Nephron progenitor cell (in vitro differentiated cells): ENCODE measurements around the gene KRTAP27-1.

ENCODE experiments used
- DNase-seq: peaks from one replicate; pipeline ENCODE4 v3.0.0; 2021
- H3K27ac Mint-ChIP-seq: 2 replicates; pipeline ENCODE4 v1.8.0; 2021; ENCODE audit warnings: mild to moderate bottlenecking, moderate library complexity, mixed read lengths
- H3K27me3 Mint-ChIP-seq: 2 replicates; pipeline ENCODE4 v1.8.0; 2021; ENCODE audit warnings: mild to moderate bottlenecking, low read depth, mixed read lengths; ENCODE audit not compliant: poor library complexity
- H3K36me3 Mint-ChIP-seq: 2 replicates; pipeline ENCODE4 v1.8.0; 2021; ENCODE audit warnings: low read depth, mixed read lengths
- H3K4me1 Mint-ChIP-seq: 2 replicates; pipeline ENCODE4 v1.8.0; 2021; ENCODE audit warnings: mixed read lengths
- H3K4me3 Mint-ChIP-seq: 2 replicates; pipeline ENCODE4 v1.8.0; 2021; ENCODE audit warnings: mild to moderate bottlenecking, moderate library complexity, mixed read lengths
- H3K9me3 Mint-ChIP-seq: 2 replicates; pipeline ENCODE4 v1.8.0; 2021; ENCODE audit warnings: mild to moderate bottlenecking, moderate library complexity, mixed read lengths
- CTCF ChIP-seq: fragments of 200-600 bp; sonication (generic); IDR thresholded peaks from 2 replicates; pipeline ENCODE4 v1.5.0; 2021; ENCODE audit warnings: antibody characterized with exemption

KRTAP27-1 gene

GRCh38 chr21:30351534-30351933, 14.0 kb upstream of the KRTAP27-1 start:
- Mint-ChIP-seq H3K9me3 (peaks cover 13% of the 10 kb centered on the region), H3K36me3 (no peaks in the 10 kb centered on the region), H3K4me3 (no peak overlapping the region), H3K27ac (no peak overlapping the region), H3K27me3 (peaks cover 5% of the 10 kb centered on the region), H3K4me1 (peaks cover 33% of the 10 kb centered on the region)
- no peak for TF ChIP-seq CTCF
- no peak for DNase-seq

GRCh38 chr21:30349572-30349971, 12.1 kb upstream of the KRTAP27-1 start:
- Mint-ChIP-seq H3K4me1 (peaks cover 33% of the 10 kb centered on the region), H3K36me3 (peaks cover 15% of the 10 kb centered on the region), H3K27me3 (peaks cover 5% of the 10 kb centered on the region), H3K4me3 (no peak overlapping the region), H3K27ac (peak overlapping the region; percentile 74), H3K9me3 (peaks cover 30% of the 10 kb centered on the region)
- DNase-seq: no peak
- TF ChIP-seq CTCF: no peak

DNA sequence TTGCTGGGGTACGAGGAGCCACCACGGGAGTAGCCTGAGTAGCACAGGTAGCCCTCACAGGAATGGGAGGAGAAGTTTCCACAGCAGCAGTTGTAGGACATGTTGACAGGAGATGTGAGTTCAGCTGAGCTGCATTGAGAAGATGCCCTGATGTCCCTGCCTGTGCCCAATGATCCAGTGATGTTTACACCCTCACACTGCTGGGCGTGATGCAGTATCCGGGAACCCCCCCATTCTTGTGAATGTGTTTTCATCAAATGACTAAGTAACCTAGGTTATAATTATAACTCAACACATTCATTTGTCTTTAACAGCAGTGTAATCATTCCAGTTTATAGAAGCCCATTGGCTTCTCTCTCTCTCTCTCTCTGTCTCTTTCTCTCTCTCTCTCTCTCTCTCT, 11.0 kb upstream of the KRTAP27-1 start, which contains the start of gene KRTAP23-1:
Gene KRTAP23-1, minus strand, starts transcription at position 101 of the 400 bp plus-strand sequence. Its CDS starts 0 bp downstream, at position 101.
- H3K9me3 Mint-ChIP-seq: peaks cover 33% of the 10 kb centered on the region
- DNase-seq: no peak
- peaks cover 33% of the 10 kb centered on the region for H3K4me1 Mint-ChIP-seq
- no peak within 1 kb of the TSS for H3K4me3 Mint-ChIP-seq
- peaks cover 1% of the 10 kb centered on the region for H3K27me3 Mint-ChIP-seq
- TF ChIP-seq CTCF: no peak
- peaks cover 15% of the 10 kb centered on the region for H3K36me3 Mint-ChIP-seq
- peak within 1 kb of the TSS; percentile 74 for H3K27ac Mint-ChIP-seq

GRCh38 chr21:30345014-30345413, 7.5 kb upstream of the KRTAP27-1 start:
- Mint-ChIP-seq H3K36me3 (peaks cover 15% of the 10 kb centered on the region), H3K27ac (no peak overlapping the region), H3K4me1 (peaks cover 29% of the 10 kb centered on the region), H3K4me3 (no peak overlapping the region), H3K9me3 (peaks cover 30% of the 10 kb centered on the region), H3K27me3 (no peaks in the 10 kb centered on the region)
- DNase-seq: no peak
- TF ChIP-seq CTCF: no peak

DNA sequence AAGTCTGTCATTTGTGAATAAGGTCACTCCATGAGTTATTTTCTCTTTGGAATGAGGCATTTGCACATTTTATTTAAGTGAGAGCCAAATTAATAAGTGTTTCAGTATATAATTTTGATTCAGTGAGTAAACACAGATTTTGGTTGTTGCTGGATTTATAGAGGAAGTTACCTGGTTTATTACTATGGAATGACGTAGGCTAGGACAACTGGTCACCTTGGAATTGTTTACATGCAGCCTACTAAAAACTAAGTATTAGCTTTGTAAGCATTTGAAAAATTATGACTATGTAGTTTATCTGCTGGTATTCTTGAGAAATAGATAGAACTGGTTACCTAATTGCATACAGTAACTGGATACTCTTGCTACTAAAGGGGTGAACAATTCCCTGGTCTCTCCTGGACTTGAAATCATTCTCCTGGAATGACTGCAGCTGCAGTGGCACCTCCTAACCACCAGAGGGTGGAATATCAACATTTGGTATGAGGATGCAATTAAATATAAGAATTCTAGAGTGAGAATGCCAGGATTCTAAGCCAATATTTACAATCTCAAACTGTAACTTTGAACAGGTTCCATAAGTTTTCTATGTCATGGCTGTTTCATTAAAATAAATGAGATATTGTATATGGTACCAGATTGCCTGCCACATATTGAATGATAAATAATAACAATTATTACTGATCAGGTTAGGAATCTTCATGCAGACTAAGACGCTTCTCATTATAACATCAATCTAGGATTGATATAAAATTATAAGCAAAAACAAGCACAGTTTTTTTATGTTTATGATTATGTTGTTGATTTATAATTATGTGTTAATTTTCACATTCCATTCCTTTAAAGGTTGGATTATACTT, 3.5 kb upstream of the KRTAP27-1 start:
- no peaks in the 10 kb centered on the region for H3K27me3 Mint-ChIP-seq
- peaks cover 12% of the 10 kb centered on the region for H3K36me3 Mint-ChIP-seq
- no peak overlapping the region for H3K4me3 Mint-ChIP-seq
- no peak overlapping the region for H3K27ac Mint-ChIP-seq
- DNase-seq: peak; percentile 57
- peak; percentile 95 for TF ChIP-seq CTCF
- H3K9me3 Mint-ChIP-seq: peaks cover 21% of the 10 kb centered on the region
- H3K4me1 Mint-ChIP-seq: peaks cover 5% of the 10 kb centered on the region

GRCh38 chr21:30338717-30339116, 1.2 kb upstream of the KRTAP27-1 start:
- Mint-ChIP-seq H3K4me3 (no peak overlapping the region), H3K4me1 (peaks cover 5% of the 10 kb centered on the region), H3K36me3 (no peaks in the 10 kb centered on the region), H3K9me3 (no peaks in the 10 kb centered on the region), H3K27ac (no peak overlapping the region), H3K27me3 (peaks cover under 1% of the 10 kb centered on the region)
- no peak for DNase-seq
- no peak for TF ChIP-seq CTCF
